ENCODE measurements around the gene CLEC16A.

GRCh38 chr16:11050536-11050935, 106.2 kb downstream of the CLEC16A start:
- TF ChIP-seq, protein P1, sequence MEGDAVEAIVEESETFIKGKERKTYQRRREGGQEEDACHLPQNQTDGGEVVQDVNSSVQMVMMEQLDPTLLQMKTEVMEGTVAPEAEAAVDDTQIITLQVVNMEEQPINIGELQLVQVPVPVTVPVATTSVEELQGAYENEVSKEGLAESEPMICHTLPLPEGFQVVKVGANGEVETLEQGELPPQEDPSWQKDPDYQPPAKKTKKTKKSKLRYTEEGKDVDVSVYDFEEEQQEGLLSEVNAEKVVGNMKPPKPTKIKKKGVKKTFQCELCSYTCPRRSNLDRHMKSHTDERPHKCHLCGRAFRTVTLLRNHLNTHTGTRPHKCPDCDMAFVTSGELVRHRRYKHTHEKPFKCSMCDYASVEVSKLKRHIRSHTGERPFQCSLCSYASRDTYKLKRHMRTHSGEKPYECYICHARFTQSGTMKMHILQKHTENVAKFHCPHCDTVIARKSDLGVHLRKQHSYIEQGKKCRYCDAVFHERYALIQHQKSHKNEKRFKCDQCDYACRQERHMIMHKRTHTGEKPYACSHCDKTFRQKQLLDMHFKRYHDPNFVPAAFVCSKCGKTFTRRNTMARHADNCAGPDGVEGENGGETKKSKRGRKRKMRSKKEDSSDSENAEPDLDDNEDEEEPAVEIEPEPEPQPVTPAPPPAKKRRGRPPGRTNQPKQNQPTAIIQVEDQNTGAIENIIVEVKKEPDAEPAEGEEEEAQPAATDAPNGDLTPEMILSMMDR (IDR thresholded peaks at IDR 0.05), result no peak
- TF ChIP-seq POLR2A (IDR thresholded peaks at IDR 0.05), result no peak

Measured in thyroid gland (tissue), 4 donors.